CD8-positive, alpha-beta memory T cell (primary cell): ENCODE results near the gene GLB1L3. TPM values are rescaled to one million over a fixed set of nuclear protein-coding genes. Genes with fewer than 3 reads are reported as not detected.

Experiments
- CTCF ChIA-PET: fragments of 350-600 bp; sonication (Branson Sonifier 250); formaldehyde crosslinking; loops from one replicate; lab custom pipeline; 2021; ENCODE audit warnings: antibody characterized with exemption; lab: Charles Lee
- POLR2A ChIA-PET: fragments of 350-600 bp; sonication (Branson Sonifier 250); formaldehyde crosslinking; loops from one replicate; lab custom pipeline; 2021; ENCODE audit warnings: antibody characterized with exemption; lab: Charles Lee
- DNase-seq, 5 donors: peaks; one replicate each; pipeline versions ENCODE4 v3.0.0 to v3.0.0-alpha.2; 2020 to 2022; ENCODE audit warnings: mixed read lengths in 1 of 5
- H3K27ac ChIP-seq: one replicate; pipeline ENCODE4 v1.7.0; 2013; ENCODE audit warnings: low read depth, mild to moderate bottlenecking, low read length, moderate library complexity
- H3K27me3 ChIP-seq: 2 replicates; pipeline ENCODE4 v1.7.0; 2013; ENCODE audit warnings: low read length, mild to moderate bottlenecking; ENCODE audit not compliant: insufficient read depth, poor library complexity, severe bottlenecking
- H3K36me3 ChIP-seq: 2 replicates; pipeline ENCODE4 v1.7.0; 2013; ENCODE audit warnings: mild to moderate bottlenecking, low read length, moderate library complexity; ENCODE audit not compliant: insufficient read depth
- H3K4me1 ChIP-seq: 2 replicates; pipeline ENCODE4 v1.7.0; 2013; ENCODE audit warnings: mild to moderate bottlenecking, low read length, moderate library complexity; ENCODE audit not compliant: insufficient read depth
- H3K4me3 ChIP-seq: 2 replicates; pipeline ENCODE4 v1.7.0; 2013; ENCODE audit warnings: mild to moderate bottlenecking, low read length
- H3K9me3 ChIP-seq: 2 replicates; pipeline ENCODE4 v1.7.0; 2013; ENCODE audit warnings: mild to moderate bottlenecking, low read length
- H3K27ac Mint-ChIP-seq, 8 donors: one replicate each; pipeline ENCODE4 v1.8.0; 2020 to 2021; ENCODE audit warnings: mixed read lengths in 8 of 8, mild to moderate bottlenecking in 6 of 8, inconsistent platforms in 3 of 8, moderate library complexity in 3 of 8
- H3K27me3 Mint-ChIP-seq, 2 donors: one replicate each; pipeline ENCODE4 v1.8.0; 2020 to 2021; ENCODE audit warnings: mixed read lengths in 2 of 2, mild to moderate bottlenecking in 1 of 2, moderate library complexity in 1 of 2
- H3K36me3 Mint-ChIP-seq, 3 donors: one replicate each; pipeline ENCODE4 v1.8.0; 2020 to 2021; ENCODE audit warnings: mixed read lengths in 3 of 3, inconsistent platforms in 1 of 3, mild to moderate bottlenecking in 1 of 3
- H3K4me1 Mint-ChIP-seq, 3 donors: one replicate each; pipeline ENCODE4 v1.8.0; 2020 to 2021; ENCODE audit warnings: mixed read lengths in 3 of 3, inconsistent platforms in 1 of 3, mild to moderate bottlenecking in 1 of 3
- H3K4me3 Mint-ChIP-seq, 7 donors: one replicate each; pipeline ENCODE4 v1.8.0; 2020 to 2021; ENCODE audit warnings: mixed read lengths in 7 of 7, mild to moderate bottlenecking in 6 of 7, moderate library complexity in 4 of 7, inconsistent platforms in 2 of 7
- H3K9me3 Mint-ChIP-seq, 5 donors: one replicate each; pipeline ENCODE4 v1.8.0; 2020 to 2022; ENCODE audit warnings: mixed read lengths in 5 of 5, mild to moderate bottlenecking in 3 of 5, moderate library complexity in 2 of 5, inconsistent platforms in 1 of 5
- polyA plus RNA-seq: library from polyadenylated mRNA; unstranded; fragments of 300-500 nt; fragmentation: Illumina TruSeq; gene quantifications from one replicate; pipeline ENCODE4 v1.2.3, GENCODE V29; 2021
- total RNA-seq, 2 experiments: library from RNA; stranded (reverse); gene quantifications; one replicate each; pipeline ENCODE4 v1.2.3, GENCODE V29; 2021

GLB1L3 gene
- total and polyA plus RNA-seq, 3 experiments from 2014 or later: 2.0 to 3.0 (median 2.3) TPM

DNA sequence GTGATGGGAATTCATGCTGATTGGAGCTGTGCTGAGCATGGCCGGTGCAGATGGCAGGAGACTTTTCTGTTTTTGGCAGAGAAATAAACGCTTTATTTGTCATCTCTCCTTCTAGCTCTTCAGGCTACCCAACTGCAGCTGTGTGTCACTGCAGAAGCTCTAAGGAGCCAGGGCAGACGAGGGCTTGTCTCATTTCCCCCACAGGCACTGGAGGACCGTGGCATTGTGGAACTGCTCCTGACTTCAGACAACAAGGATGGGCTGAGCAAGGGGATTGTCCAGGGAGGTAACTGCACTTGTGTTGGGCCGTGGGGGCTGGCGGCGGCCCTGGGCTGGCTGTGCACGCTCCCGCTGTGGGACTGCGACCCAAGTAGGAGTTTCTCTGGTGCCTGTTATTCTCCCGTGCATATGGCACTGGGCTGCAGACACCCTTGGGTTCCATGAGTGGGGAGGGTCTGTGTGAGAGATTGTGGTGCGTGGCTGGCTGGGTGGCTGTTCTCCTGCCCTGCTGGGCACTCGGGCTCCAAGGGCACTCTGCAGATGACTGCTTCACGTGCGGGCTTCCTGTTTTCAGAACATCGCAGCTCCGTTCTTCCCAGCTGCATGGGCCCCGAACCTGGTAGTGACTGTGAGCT lies 82.8 kb downstream of the GLB1L3 start:
- Histone ChIP-seq H3K27me3 (no peaks in the 10 kb centered on the region), H3K27ac (no peak overlapping the region), H3K4me3 (no peak overlapping the region), H3K4me1 (peaks cover 5% of the 10 kb centered on the region), H3K9me3 (no peaks in the 10 kb centered on the region), H3K36me3 (no peaks in the 10 kb centered on the region)
- peaks cover 4 to 7% of the 10 kb centered on the region in 2 donors for H3K27me3 Mint-ChIP-seq
- POLR2A ChIA-PET: no interaction called here
- DNase-seq: peak in 1 of 5 donors; percentile 25
- peak overlapping the region in 1 of 8 donors; percentile 39 for H3K27ac Mint-ChIP-seq
- peaks cover 9 to 16% (median 14%) of the 10 kb centered on the region in 3 donors for H3K4me1 Mint-ChIP-seq
- H3K4me3 Mint-ChIP-seq: no peak overlapping the region
- H3K36me3 Mint-ChIP-seq: peaks cover 0 to 12% (median 5%) of the 10 kb centered on the region in 3 donors
- H3K9me3 Mint-ChIP-seq: peaks cover 0 to 4% (median 0%) of the 10 kb centered on the region in 5 donors
- CTCF ChIA-PET: interaction anchor here (1.1 to 2.0 kb wide), 2 partner anchors 10 to 87 kb away, joined by 3 to 5 read pairs; no protein-coding TSS in a partner anchor

DNA sequence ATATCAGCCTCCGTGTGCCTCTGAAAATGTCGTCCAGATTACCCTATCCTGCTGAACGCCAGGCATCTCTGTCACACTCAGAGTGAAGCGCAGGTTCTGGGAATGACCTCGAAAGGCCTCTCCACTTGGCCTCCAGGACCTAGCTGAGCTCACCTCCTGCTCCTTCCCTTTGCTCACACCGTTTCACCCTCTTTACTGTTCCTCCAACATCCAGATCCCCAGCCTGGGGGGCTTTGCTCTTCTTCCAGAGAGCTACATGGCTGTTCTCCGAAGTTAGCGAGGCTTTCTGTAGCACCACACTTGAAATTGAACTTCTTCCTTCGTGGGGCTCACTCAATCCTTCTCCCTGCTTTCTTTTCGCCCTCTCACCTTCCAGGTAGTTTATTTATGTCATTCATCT lies 83.5 kb downstream of the GLB1L3 start:
- Histone ChIP-seq H3K9me3 (no peaks in the 10 kb centered on the region), H3K36me3 (no peaks in the 10 kb centered on the region), H3K4me1 (peaks cover 5% of the 10 kb centered on the region), H3K27ac (no peak overlapping the region), H3K27me3 (no peaks in the 10 kb centered on the region), H3K4me3 (no peak overlapping the region)
- H3K36me3 Mint-ChIP-seq: peaks cover 0 to 12% (median 5%) of the 10 kb centered on the region in 3 donors
- CTCF ChIA-PET: interaction anchor here (1.1 to 2.0 kb wide), 2 partner anchors 10 to 88 kb away, joined by 3 to 5 read pairs; no protein-coding TSS in a partner anchor
- peaks cover 0 to 4% (median 0%) of the 10 kb centered on the region in 5 donors for H3K9me3 Mint-ChIP-seq
- peaks cover 9 to 16% (median 14%) of the 10 kb centered on the region in 3 donors for H3K4me1 Mint-ChIP-seq
- DNase-seq: peak in 1 of 5 donors; percentile 20
- peak overlapping the region in 2 of 7 donors; percentile 43 to 67 for H3K4me3 Mint-ChIP-seq
- H3K27ac Mint-ChIP-seq: peak overlapping the region in 2 of 8 donors; percentile 39 to 92
- H3K27me3 Mint-ChIP-seq: peaks cover 5 to 7% of the 10 kb centered on the region in 2 donors
- POLR2A ChIA-PET: no interaction called here

DNA sequence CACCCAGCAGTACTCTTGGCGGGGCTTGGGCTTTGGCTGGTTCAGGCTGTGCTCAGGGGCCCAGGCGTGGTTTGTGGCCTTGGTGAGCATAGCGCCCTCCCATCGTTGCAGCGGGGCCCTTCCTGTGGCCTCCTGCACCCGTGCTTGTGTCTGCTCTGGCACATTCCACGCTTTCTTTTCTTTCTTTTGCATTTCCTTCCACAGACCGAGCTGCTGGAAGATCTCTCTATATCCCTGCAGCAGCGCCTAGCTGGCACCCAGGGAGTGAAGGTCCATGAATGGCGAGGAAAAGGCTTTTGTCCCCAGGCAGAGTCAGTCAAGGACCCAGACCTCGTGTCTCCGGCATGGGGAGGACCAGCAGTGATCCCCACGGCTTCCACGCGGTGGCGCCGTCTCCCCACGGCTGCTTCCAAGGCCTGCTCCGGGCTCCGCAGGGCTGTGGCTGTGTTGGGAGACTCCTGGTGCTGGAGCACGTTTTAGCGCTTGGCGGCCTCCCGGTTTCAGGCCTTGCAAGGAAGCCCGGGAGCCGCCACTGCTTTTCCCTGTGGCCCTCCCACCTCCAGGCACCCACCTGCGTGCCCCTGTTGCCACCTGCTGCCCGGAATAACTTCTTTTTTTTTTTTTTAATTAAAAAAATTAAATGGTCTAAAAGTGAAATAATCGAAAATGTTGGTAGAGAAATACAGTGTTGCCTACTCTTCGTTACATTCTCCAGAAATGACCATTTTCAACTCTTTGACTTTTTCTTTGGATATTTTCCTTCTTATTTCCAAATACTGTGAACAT lies 84.1 kb downstream of the GLB1L3 start:
- H3K36me3 ChIP-seq: no peaks in the 10 kb centered on the region
- no peak overlapping the region for H3K4me3 ChIP-seq
- peaks cover 5% of the 10 kb centered on the region for H3K4me1 ChIP-seq
- Mint-ChIP-seq H3K27me3 (peaks cover 5 to 8% of the 10 kb centered on the region in 2 donors), H3K4me3 (peak overlapping the region in 6 of 7 donors; percentile 43 to 89 (median 60)), H3K9me3 (peaks cover 0 to 2% (median 0%) of the 10 kb centered on the region in 5 donors), H3K36me3 (peaks cover 0 to 7% (median 3%) of the 10 kb centered on the region in 3 donors), H3K4me1 (peaks cover 9 to 16% (median 14%) of the 10 kb centered on the region in 3 donors), H3K27ac (peak overlapping the region in 3 of 8 donors; percentile 64 to 92 (median 78))
- peak; percentile 47 to 73 (median 62) for DNase-seq
- H3K27me3 ChIP-seq: no peaks in the 10 kb centered on the region
- ChIA-PET POLR2A (no interaction called here), CTCF (interaction anchor here (1.1 to 2.0 kb wide), 2 partner anchors 11 to 88 kb away, joined by 3 to 5 read pairs; no protein-coding TSS in a partner anchor)
- H3K9me3 ChIP-seq: no peaks in the 10 kb centered on the region
- no peak overlapping the region for H3K27ac ChIP-seq

DNA sequence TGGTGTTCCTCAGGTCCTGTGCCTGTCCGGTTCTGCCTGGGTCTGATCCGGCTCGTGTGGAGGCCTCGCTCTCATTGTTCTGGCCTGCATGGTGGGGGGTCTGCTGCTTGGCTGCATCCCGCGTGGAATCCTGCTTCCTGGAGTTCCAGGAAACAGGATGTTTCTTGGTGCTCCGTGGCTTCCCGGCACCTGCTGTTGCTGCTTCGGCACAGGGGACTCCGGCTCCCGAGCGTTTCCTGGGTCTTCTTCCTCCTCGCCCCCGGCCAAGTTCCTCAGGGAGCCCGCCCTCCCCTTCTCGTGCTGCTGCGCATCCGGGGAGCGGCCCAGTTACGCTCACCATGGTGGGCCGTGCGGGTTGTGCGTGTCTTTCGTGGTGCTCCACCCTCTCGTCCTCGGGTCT lies 85.5 kb downstream of the GLB1L3 start:
- Histone ChIP-seq H3K36me3 (no peaks in the 10 kb centered on the region), H3K4me1 (peaks cover 5% of the 10 kb centered on the region), H3K27ac (no peak overlapping the region), H3K4me3 (no peak overlapping the region), H3K9me3 (no peaks in the 10 kb centered on the region), H3K27me3 (no peaks in the 10 kb centered on the region)
- CTCF ChIA-PET: no interaction called here
- POLR2A ChIA-PET: no interaction called here
- peaks cover 0 to 2% (median 0%) of the 10 kb centered on the region in 5 donors for H3K9me3 Mint-ChIP-seq
- DNase-seq: peak in 1 of 5 donors; percentile 34
- peak overlapping the region in 1 of 7 donors; percentile 20 for H3K4me3 Mint-ChIP-seq
- peaks cover 9 to 16% (median 14%) of the 10 kb centered on the region in 3 donors for H3K4me1 Mint-ChIP-seq
- peaks cover 5 to 10% of the 10 kb centered on the region in 2 donors for H3K27me3 Mint-ChIP-seq
- H3K27ac Mint-ChIP-seq: peak overlapping the region in 1 of 8 donors; percentile 61
- H3K36me3 Mint-ChIP-seq: peaks cover 0 to 5% (median 3%) of the 10 kb centered on the region in 3 donors

DNA sequence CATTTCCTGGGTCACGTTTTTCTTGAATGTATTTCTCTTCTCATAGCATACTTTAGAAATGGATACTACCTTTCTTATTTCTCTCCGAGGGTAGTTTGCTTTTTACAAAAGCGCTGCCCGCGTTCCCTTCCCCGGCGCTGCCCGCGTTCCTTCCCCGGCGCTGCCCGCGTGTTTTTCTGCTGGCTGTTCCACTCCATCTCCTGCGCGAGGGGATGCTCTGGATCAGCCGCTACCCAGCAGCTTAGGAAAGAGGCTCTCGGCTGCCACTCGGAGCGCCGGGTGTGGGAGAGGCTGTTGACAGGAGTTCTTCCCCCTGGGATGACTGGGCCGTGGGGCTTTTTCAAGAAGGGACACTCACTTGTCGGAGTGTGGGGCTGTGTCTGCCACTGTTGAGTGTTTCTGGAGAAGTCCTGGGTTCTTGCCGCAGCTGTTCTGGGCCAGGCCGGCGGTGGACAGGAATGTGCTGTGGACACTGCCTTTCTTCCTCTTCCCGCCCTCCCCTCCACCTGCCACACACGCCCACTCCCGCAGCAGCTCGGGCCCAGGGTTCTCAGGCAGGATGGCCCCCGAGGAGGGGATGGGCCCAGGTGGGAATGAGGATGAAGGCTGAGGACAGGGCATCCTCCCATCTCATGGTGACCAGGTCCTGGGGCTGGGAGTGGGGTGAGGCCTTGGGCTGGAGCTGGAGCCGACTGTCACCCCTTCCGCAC lies 86.2 kb downstream of the GLB1L3 start:
- CTCF ChIA-PET: no interaction called here

DNA sequence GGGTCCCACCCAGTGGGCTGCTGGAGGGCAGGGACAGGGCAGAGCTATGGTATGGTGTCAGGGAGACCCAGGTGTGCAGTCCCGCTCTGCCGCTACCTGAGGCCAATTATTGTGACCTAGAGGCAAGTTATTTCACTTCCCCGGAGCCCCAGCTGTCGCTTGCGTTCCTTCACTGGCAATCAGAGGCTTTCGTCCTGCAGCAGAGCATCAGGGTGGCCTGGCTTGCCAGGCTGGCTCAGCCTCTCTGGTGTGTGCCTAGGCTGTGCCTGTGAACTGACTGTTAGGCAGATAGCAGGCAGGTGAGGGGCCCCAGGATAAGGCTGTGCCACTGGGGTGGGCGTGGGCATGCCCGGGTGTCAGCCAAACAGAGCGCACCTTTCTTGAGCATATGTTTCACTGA lies 87.0 kb downstream of the GLB1L3 start:
- H3K4me3 ChIP-seq: no peak overlapping the region
- H3K27ac Mint-ChIP-seq: no peak overlapping the region

More for the DNA sequence above, 86.2 kb downstream of the GLB1L3 start:
- peaks cover 5% of the 10 kb centered on the region for H3K4me1 ChIP-seq
- peak overlapping the region in 1 of 7 donors; percentile 20 for H3K4me3 Mint-ChIP-seq
- no peaks in the 10 kb centered on the region for H3K9me3 ChIP-seq
- POLR2A ChIA-PET: no interaction called here
- no peak overlapping the region for H3K27ac Mint-ChIP-seq
- H3K27me3 Mint-ChIP-seq: peaks cover 5 to 10% of the 10 kb centered on the region in 2 donors
- peaks cover 0 to 5% (median 3%) of the 10 kb centered on the region in 3 donors for H3K36me3 Mint-ChIP-seq
- H3K4me1 Mint-ChIP-seq: peaks cover 9 to 16% (median 14%) of the 10 kb centered on the region in 3 donors
- DNase-seq: peak in 1 of 5 donors; percentile 37
- H3K9me3 Mint-ChIP-seq: peaks cover 0 to 2% (median 0%) of the 10 kb centered on the region in 5 donors
- no peak overlapping the region for H3K4me3 ChIP-seq
- H3K27me3 ChIP-seq: no peaks in the 10 kb centered on the region
- H3K36me3 ChIP-seq: no peaks in the 10 kb centered on the region
- no peak overlapping the region for H3K27ac ChIP-seq

DNA sequence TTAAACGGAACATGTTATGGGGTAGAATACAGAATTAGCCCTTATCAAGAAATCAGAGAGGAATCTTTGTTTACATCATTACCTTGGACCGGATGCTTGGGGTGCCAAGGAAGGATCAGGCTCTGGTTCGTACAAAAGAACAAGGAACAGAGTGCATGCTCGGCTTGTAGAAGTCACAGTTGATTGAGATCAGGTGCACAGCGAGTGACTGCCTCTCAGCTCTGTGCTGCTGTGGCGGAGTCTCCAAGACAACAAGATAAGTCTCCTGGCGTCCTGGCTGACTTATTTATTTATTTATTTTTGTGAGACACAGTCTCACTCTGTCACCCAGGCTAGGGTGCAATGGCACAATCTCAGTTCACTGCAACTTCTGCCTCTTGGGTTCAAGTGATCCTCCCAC lies 87.4 kb downstream of the GLB1L3 start:
- CTCF ChIA-PET: no interaction called here
- H3K27ac ChIP-seq: no peak overlapping the region
- Mint-ChIP-seq H3K4me1 (peaks cover 9 to 16% (median 14%) of the 10 kb centered on the region in 3 donors), H3K36me3 (peaks cover 0 to 5% (median 0%) of the 10 kb centered on the region in 3 donors), H3K27ac (no peak overlapping the region), H3K9me3 (peaks cover 0 to 2% (median 0%) of the 10 kb centered on the region in 5 donors), H3K4me3 (no peak overlapping the region), H3K27me3 (peaks cover 5 to 10% of the 10 kb centered on the region in 2 donors)
- peak in 1 of 5 donors; percentile 8 for DNase-seq
- H3K36me3 ChIP-seq: no peaks in the 10 kb centered on the region
- no peaks in the 10 kb centered on the region for H3K27me3 ChIP-seq
- no peaks in the 10 kb centered on the region for H3K9me3 ChIP-seq
- POLR2A ChIA-PET: no interaction called here
- no peak overlapping the region for H3K4me3 ChIP-seq
- H3K4me1 ChIP-seq: peaks cover 5% of the 10 kb centered on the region

More for the DNA sequence above, 87.0 kb downstream of the GLB1L3 start:
- Mint-ChIP-seq H3K4me3 (no peak overlapping the region), H3K9me3 (peaks cover 0 to 2% (median 0%) of the 10 kb centered on the region in 5 donors), H3K36me3 (peaks cover 0 to 5% (median 0%) of the 10 kb centered on the region in 3 donors), H3K27me3 (peaks cover 5 to 10% of the 10 kb centered on the region in 2 donors), H3K4me1 (peaks cover 9 to 16% (median 14%) of the 10 kb centered on the region in 3 donors)
- POLR2A ChIA-PET: no interaction called here
- no peak overlapping the region for H3K27ac ChIP-seq
- H3K27me3 ChIP-seq: no peaks in the 10 kb centered on the region
- DNase-seq: peak in 1 of 5 donors; percentile 35
- peaks cover 5% of the 10 kb centered on the region for H3K4me1 ChIP-seq
- no peaks in the 10 kb centered on the region for H3K36me3 ChIP-seq
- H3K9me3 ChIP-seq: no peaks in the 10 kb centered on the region
- CTCF ChIA-PET: no interaction called here
